Activated CD8-positive, alpha-beta memory T cell treated with anti-CD3 and anti-CD28 coated beads for 48 hours (primary cell): Measurements from ENCODE around the gene C2orf49.
A peak's percentile ranks its signal among the peaks of the same experiment; 100 is the strongest.

ENCODE experiments used
- DNase-seq, 3 experiments: peaks; one replicate each; pipeline ENCODE4 v3.0.0-alpha.2; 2020; ENCODE audit warnings: low read depth in 2 of 3, low spot score in 2 of 3

The C2orf49 gene

GRCh38 chr2:105337122-105338019, at the start of gene C2orf49:
TSS of gene C2orf49 (plus strand) at chr2:105337540. CDS start at chr2:105337588, 48 bp downstream.
- peak; percentile 71 to 84 (median 83) for DNase-seq

DNA sequence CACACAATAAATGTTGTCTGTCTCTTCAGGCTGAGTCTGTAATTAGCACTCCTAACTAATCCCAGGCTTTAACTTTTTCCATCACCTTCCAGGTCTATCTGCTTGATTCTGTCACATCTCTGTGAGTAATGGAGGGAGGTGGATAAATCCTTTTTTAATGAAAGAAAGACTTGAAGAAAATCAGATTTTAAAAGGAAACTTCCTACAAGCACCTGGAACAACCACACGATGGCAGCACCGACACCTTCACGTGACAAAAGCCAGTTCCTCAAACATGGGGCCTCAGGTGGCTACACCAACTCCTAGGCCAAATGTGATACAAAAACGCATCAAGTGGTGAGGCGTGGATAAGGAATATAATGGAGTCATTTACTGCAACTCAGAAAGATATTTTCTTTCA, 49.6 kb upstream of the C2orf49 start:
- DNase-seq = no peak

- no peak for DNase-seq
Measured at GRCh38 chr2:105288133-105288532, 49.2 kb upstream of the C2orf49 start.

DNA sequence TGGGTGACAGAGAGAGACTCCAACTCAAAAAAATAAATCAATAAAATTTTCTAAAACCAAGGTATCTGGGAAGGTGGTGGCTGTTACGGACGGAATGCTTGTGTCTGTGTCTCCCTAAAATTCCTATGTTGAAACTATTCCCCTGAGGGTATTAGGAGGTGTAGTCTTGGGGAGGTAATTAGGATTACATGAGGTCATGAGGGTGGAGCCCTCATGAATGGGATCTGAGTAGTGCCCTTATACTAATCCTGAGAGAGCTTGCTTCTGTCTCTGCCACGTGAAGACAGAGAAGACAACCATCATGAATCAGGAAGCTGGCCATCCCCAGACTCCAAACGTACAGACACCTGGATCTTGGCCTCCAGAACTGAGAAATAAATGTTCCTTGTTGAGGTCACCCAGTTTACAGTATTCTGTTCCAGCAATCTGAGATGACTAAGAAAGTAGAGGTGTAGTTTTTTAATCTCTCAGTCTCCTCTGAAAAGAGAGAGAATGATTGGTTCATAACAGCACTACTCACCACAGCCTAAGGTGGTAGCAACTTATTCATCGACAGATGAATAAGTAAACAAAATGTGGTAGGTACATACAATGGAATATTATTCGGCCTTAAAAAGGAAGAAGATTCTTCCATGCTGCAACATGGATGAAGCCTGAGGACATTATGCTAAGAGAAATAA, 46.2 kb upstream of the C2orf49 start:
- DNase-seq = no peak

DNA sequence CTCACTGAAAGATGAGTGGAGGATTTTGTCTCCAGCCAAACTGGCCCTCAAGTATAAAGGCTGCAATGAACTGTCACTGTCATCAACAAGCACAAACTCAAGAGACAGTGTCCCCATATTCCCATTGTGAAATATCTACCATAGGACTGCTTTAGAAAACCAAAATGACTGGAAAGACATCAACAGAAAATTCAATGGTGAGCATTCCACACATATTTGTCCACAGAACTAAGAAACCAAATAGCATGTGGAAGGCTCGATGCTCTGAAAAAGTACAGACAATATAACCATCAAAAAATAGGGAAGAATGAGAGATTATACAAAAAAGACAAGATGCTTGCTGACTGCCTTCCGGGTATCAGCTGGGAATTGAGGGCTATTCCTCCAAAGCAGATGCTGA, 45.4 kb upstream of the C2orf49 start:
- no peak for DNase-seq

DNA sequence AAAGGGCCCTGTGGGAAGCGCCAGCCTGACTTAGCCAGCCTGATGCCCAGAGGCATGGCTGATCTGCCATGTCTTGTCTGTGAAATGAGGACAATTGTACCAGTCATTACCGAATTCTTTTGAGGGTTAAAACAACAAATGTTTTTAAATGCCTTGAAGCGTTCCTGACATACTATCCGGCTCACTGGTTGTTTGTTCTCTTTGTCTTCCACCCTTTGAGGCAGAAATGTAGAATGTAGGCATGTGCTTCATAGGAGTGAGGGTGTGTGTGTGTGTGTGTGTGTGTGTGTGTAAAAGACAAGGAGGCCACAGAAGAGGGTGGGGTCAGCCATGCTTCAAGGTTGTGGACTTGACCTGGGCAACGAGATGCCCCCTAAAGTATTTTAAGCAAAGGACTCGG, 43.3 kb upstream of the C2orf49 start:
- no peak for DNase-seq

GRCh38 chr2:105294844-105295481, 42.4 kb upstream of the C2orf49 start:
- no peak for DNase-seq

GRCh38 chr2:105296017-105296611, 41.2 kb upstream of the C2orf49 start:
- DNase-seq = no peak

- no peak for DNase-seq
Measured at GRCh38 chr2:105297216-105297615, 40.1 kb upstream of the C2orf49 start.

- no peak for DNase-seq
Measured at GRCh38 chr2:105298017-105298416, 39.3 kb upstream of the C2orf49 start.

GRCh38 chr2:105299290-105299689, 38.0 kb upstream of the C2orf49 start:
- DNase-seq = no peak

DNA sequence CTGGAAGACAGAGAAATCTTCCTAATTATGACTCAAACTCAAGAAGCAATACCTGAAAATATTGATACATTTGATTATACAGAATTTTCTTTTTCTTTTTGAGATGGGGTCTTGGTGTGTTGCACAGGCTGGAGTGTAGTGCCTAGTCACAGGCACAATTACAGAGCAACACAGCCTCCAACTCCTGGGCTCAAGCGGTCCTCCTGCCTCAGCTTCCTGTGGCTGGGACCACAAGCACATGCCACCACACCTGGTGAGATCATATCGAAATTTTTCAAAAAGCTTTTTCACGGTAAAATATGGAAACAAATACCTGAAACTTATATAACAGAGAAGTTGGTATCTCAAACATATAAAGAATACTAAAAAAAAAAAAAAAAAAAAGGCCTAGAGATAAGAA, 35.7 kb upstream of the C2orf49 start:
- DNase-seq = no peak

- no peak for DNase-seq
Measured at GRCh38 chr2:105307146-105307545, 30.2 kb upstream of the C2orf49 start.

GRCh38 chr2:105307550-105307949, 29.8 kb upstream of the C2orf49 start:
- no peak for DNase-seq

- no peak for DNase-seq
Measured at GRCh38 chr2:105307962-105308361, 29.4 kb upstream of the C2orf49 start.

GRCh38 chr2:105308382-105309146, 28.8 kb upstream of the C2orf49 start:
- DNase-seq = no peak

DNA sequence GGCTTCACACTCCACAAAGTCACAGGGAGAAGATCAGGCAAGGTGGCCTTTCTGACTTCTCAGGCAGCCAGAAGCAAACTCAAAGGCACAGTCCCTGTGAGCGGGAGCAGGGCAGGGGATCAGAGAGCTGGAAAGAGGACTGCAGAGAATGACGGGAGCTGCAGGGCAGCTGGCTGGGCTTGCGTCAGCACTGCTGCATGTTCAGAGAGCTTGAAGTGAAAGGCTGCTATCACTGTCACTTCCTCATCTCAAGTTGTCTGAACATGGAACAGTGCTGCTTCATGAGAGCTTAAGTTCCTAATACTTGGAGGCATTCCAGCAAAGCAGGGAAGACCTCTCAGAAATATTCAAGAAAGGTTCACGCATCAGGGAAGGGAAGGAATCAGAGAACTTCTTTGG, 28.2 kb upstream of the C2orf49 start:
- no peak for DNase-seq

GRCh38 chr2:105313877-105314276, 23.5 kb upstream of the C2orf49 start:
- DNase-seq = no peak

- DNase-seq = no peak
Measured at GRCh38 chr2:105315314-105315713, 22.0 kb upstream of the C2orf49 start.

DNA sequence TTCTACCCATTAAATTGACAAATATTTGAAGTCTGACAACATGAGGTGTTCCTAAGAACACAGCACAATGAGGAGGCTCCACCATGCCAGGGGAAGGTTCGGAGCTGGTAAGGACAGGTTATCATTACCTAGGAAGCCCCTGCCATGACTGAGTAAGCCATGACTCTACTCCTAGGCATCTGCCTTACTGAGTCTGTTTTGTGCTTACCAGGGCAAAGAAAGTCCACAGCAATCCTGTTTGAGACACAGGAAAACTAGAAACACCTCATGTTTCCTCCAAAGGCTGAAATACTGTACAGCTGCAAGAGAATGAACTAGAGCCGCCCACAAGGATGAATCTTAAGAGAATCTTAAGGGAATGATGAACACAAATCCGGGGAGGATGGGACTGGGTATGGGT, 19.4 kb upstream of the C2orf49 start:
- DNase-seq = no peak
